HUES6 (cell line): ENCODE results near the gene WDR91.
A peak's percentile ranks its signal among the peaks of the same experiment; 100 is the strongest.

Source experiments
- H3K27ac ChIP-seq: 2 replicates; pipeline ENCODE4 v1.7.0; 2013; ENCODE audit warnings: low read depth, mild to moderate bottlenecking, low read length, inconsistent platforms
- H3K27me3 ChIP-seq: 2 replicates; pipeline ENCODE4 v1.6.1; 2013; ENCODE audit warnings: low read length; ENCODE audit not compliant: control insufficient read depth, insufficient read depth
- H3K36me3 ChIP-seq: 2 replicates; pipeline ENCODE4 v1.6.1; 2013; ENCODE audit warnings: low read length; ENCODE audit not compliant: control insufficient read depth, insufficient read depth
- H3K4me1 ChIP-seq: 2 replicates; pipeline ENCODE4 v1.6.1; 2013; ENCODE audit warnings: low read length; ENCODE audit not compliant: control insufficient read depth, insufficient read depth
- H3K4me3 ChIP-seq: 2 replicates; pipeline ENCODE4 v1.5.1; 2013; ENCODE audit warnings: low read depth, low read length
- H3K9ac ChIP-seq: one replicate; pipeline ENCODE4 v1.6.1; 2013; ENCODE audit warnings: mild to moderate bottlenecking, low read length
- H3K9me3 ChIP-seq: 2 replicates; pipeline ENCODE4 v1.6.1; 2013; ENCODE audit warnings: low read depth, low read length; ENCODE audit not compliant: control insufficient read depth, insufficient read depth

Gene WDR91

GRCh38 chr7:135168489-135169140, 42.7 kb downstream of the WDR91 start:
- Histone ChIP-seq H3K27ac (no peak overlapping the region), H3K9ac (no peak overlapping the region)

DNA sequence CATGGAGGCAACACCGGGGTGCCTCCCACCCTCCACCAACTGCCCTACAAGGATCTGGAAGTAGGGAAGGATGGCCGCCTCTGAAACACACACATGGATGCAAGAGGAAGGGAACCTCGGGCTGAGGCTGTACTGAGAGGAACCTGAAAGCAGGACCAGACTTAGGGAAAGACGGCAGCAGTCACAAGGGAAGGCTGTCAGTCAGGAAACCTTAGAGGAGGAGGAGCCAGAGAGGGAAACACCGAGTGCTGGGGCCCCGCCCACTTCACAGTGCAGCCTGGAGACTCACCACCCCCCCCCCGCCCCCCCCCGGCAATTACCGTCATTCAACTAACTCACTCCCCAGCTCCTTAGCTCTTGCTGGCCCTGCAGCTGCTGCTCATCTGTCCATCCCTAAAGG, 43.3 kb downstream of the WDR91 start:
- H3K27me3 ChIP-seq: no peaks in the 10 kb centered on the region
- no peak overlapping the region for H3K27ac ChIP-seq
- H3K9me3 ChIP-seq: peaks cover under 1% of the 10 kb centered on the region; the same call in 1 of the 2 replicates
- peaks cover 54% of the 10 kb centered on the region for H3K36me3 ChIP-seq
- no peak overlapping the region for H3K4me3 ChIP-seq
- H3K9ac ChIP-seq: no peak overlapping the region
- H3K4me1 ChIP-seq: peaks cover 17% of the 10 kb centered on the region

More at GRCh38 chr7:135168489-135169140, 42.7 kb downstream of the WDR91 start:
- H3K36me3 ChIP-seq: peaks cover 52% of the 10 kb centered on the region
- peaks cover 17% of the 10 kb centered on the region for H3K4me1 ChIP-seq
- no peaks in the 10 kb centered on the region for H3K9me3 ChIP-seq
- H3K4me3 ChIP-seq: no peak overlapping the region
- no peaks in the 10 kb centered on the region for H3K27me3 ChIP-seq

DNA sequence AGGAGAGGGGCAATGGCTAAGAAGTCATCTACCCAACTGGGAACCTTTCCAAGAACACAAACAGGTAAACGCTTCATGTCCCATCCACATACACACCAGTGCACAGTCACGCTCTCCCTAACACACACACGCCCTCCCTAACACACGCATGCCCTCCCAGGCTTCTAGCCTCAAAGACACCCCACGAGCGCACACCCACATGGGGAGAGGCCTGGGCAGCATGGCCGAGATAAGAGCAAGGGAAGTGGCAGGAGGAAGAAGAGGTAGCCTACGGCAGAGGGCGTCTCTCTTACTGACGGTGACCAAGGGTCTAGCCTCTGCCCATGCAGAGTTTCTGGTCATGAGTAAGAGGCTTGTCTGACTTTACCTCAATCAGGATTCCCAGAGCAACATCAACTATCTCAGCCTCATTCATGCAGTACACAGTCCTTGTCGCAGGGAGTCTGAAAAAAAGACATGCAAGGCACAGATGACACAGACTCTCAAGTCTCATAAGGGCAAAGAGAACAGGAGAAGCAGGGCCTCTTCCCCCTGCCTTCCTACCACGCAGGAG, 43.9 kb downstream of the WDR91 start:
- Histone ChIP-seq H3K4me3 (no peak overlapping the region), H3K4me1 (peaks cover 17% of the 10 kb centered on the region), H3K36me3 (peaks cover 59% of the 10 kb centered on the region), H3K27me3 (no peaks in the 10 kb centered on the region), H3K9ac (no peak overlapping the region), H3K27ac (no peak overlapping the region), H3K9me3 (peaks cover 6% of the 10 kb centered on the region; the same call in 1 of the 2 replicates)

GRCh38 chr7:135166338-135166990, 44.9 kb downstream of the WDR91 start:
- H3K36me3 ChIP-seq: peaks cover 61% of the 10 kb centered on the region
- peaks cover 16% of the 10 kb centered on the region for H3K9me3 ChIP-seq

GRCh38 chr7:135165862-135166261, 45.5 kb downstream of the WDR91 start:
- peaks cover 12% of the 10 kb centered on the region for H3K4me1 ChIP-seq
- H3K27me3 ChIP-seq: no peaks in the 10 kb centered on the region
- H3K4me3 ChIP-seq: no peak overlapping the region
- H3K9ac ChIP-seq: no peak overlapping the region
- H3K27ac ChIP-seq: no peak overlapping the region
- H3K9me3 ChIP-seq: peaks cover 22% of the 10 kb centered on the region
- peaks cover 63% of the 10 kb centered on the region for H3K36me3 ChIP-seq

More at GRCh38 chr7:135166338-135166990, 44.9 kb downstream of the WDR91 start:
- Histone ChIP-seq H3K4me1 (peaks cover 11% of the 10 kb centered on the region), H3K27ac (no peak overlapping the region), H3K27me3 (no peaks in the 10 kb centered on the region), H3K4me3 (no peak overlapping the region), H3K9ac (no peak overlapping the region)

DNA sequence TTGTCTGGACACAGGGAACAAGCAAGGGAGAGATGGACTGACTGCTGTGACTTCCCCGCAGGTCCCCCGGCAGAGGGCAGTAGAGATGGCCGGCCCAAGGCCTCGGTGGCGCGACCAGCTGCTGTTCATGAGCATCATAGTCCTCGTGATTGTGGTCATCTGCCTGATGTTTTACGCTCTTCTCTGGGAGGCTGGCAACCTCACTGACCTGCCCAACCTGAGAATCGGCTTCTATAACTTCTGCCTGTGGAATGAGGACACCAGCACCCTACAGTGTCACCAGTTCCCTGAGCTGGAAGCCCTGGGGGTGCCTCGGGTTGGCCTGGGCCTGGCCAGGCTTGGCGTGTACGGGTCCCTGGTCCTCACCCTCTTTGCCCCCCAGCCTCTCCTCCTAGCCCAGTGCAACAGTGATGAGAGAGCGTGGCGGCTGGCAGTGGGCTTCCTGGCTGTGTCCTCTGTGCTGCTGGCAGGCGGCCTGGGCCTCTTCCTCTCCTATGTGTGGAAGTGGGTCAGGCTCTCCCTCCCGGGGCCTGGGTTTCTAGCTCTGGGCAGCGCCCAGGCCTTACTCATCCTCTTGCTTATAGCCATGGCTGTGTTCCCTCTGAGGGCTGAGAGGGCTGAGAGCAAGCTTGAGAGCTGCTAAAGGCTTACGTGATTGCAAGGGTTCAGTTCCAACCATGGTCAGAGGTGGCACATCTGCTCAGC, 46.8 kb downstream of the WDR91 start:
- H3K27me3 ChIP-seq: no peaks in the 10 kb centered on the region
- H3K27ac ChIP-seq: no peak overlapping the region
- H3K9ac ChIP-seq: no peak overlapping the region
- H3K4me1 ChIP-seq: peaks cover 22% of the 10 kb centered on the region
- peaks cover 68% of the 10 kb centered on the region for H3K36me3 ChIP-seq
- peaks cover 24% of the 10 kb centered on the region for H3K9me3 ChIP-seq
- no peak overlapping the region for H3K4me3 ChIP-seq

- no peak overlapping the region for H3K4me3 ChIP-seq
- H3K4me1 ChIP-seq: peaks cover 18% of the 10 kb centered on the region
- H3K36me3 ChIP-seq: peaks cover 68% of the 10 kb centered on the region
- peaks cover 37% of the 10 kb centered on the region for H3K9me3 ChIP-seq
- H3K27me3 ChIP-seq: no peaks in the 10 kb centered on the region
- no peak overlapping the region for H3K9ac ChIP-seq
- H3K27ac ChIP-seq: no peak overlapping the region
Observed at GRCh38 chr7:135162382-135163001, 48.8 kb downstream of the WDR91 start.

DNA sequence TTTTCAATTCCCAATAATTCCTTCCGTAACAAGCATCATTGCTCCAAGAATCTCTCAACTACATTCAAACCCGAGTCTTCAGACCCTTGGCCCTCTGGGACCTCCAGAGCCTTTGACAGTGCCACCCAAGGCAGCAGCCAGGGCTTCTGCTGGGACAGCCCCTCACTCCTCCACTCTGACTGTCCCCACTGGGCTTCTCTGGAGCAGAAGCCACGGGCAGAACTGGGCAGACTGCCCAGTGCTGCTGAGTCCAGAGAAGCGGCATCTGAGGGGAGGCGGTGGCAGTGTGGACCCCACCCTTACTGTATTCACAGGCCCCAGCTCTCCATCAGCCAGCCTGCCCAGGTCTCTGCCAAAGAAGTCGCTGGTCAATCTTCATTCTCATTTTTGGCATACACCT, 49.7 kb downstream of the WDR91 start:
- no peak overlapping the region for H3K4me3 ChIP-seq
- no peaks in the 10 kb centered on the region for H3K27me3 ChIP-seq
- peaks cover 45% of the 10 kb centered on the region for H3K9me3 ChIP-seq
- H3K36me3 ChIP-seq: peaks cover 60% of the 10 kb centered on the region
- no peak overlapping the region for H3K27ac ChIP-seq
- no peak overlapping the region for H3K9ac ChIP-seq
- H3K4me1 ChIP-seq: peaks cover 18% of the 10 kb centered on the region

GRCh38 chr7:135160858-135161653, 50.3 kb downstream of the WDR91 start:
- peaks cover 50% of the 10 kb centered on the region for H3K9me3 ChIP-seq
- peaks cover 18% of the 10 kb centered on the region for H3K4me1 ChIP-seq
- H3K36me3 ChIP-seq: peaks cover 54% of the 10 kb centered on the region
- peak overlapping the region; percentile 14; the same call in 1 of the 2 replicates for H3K27ac ChIP-seq
- no peak overlapping the region for H3K4me3 ChIP-seq
- no peak overlapping the region for H3K9ac ChIP-seq
- H3K27me3 ChIP-seq: no peaks in the 10 kb centered on the region
